ENCODE measurements around the gene FHIT.

Gene FHIT

GRCh38 chr3:60703008-60703407, 548.2 kb downstream of the FHIT start:
- Histone ChIP-seq H3K36me3 (no peaks in the 10 kb centered on the region), H3K4me1 (peaks cover 0 to 6% (median 0%) of the 10 kb centered on the region in 4 donors), H3K4me3 (no peak overlapping the region), H3K9me3 (no peaks in the 10 kb centered on the region), H3K27ac (no peak overlapping the region), H3K27me3 (no peaks in the 10 kb centered on the region)
- no peak for TF ChIP-seq CTCF (IDR thresholded peaks at IDR 0.05)
- intact Hi-C loops (cut with DNase I; ENCODE audit: low total_unique reads): no loop called here
- DNase-seq: no peak

- no peaks in the 10 kb centered on the region for H3K27me3 ChIP-seq
- TF ChIP-seq CTCF (IDR thresholded peaks at IDR 0.05): no peak
- H3K4me3 ChIP-seq: no peak overlapping the region
- DNase-seq: no peak
- H3K27ac ChIP-seq: no peak overlapping the region
- no peaks in the 10 kb centered on the region for H3K4me1 ChIP-seq
- intact Hi-C loops (cut with DNase I; ENCODE audit: low total_unique reads): no loop called here
- H3K36me3 ChIP-seq: no peaks in the 10 kb centered on the region
- H3K9me3 ChIP-seq: no peaks in the 10 kb centered on the region
These were observed 553.1 kb downstream of the FHIT start for GRCh38 chr3:60698117-60698516.

- Histone ChIP-seq H3K9me3 (no peaks in the 10 kb centered on the region), H3K4me1 (no peaks in the 10 kb centered on the region), H3K4me3 (no peak overlapping the region), H3K36me3 (no peaks in the 10 kb centered on the region), H3K27me3 (no peaks in the 10 kb centered on the region), H3K27ac (no peak overlapping the region)
- DNase-seq: no peak
- no peak for TF ChIP-seq CTCF (IDR thresholded peaks at IDR 0.05)
- intact Hi-C loops (cut with DNase I; ENCODE audit: low total_unique reads): no loop called here
These were observed 554.1 kb downstream of the FHIT start for GRCh38 chr3:60697132-60697531.

- H3K4me1 ChIP-seq: no peaks in the 10 kb centered on the region
- H3K27me3 ChIP-seq: no peaks in the 10 kb centered on the region
- TF ChIP-seq CTCF (IDR thresholded peaks at IDR 0.05): no peak
- no peaks in the 10 kb centered on the region for H3K9me3 ChIP-seq
- H3K27ac ChIP-seq: no peak overlapping the region
- intact Hi-C loops (cut with DNase I; ENCODE audit: low total_unique reads): no loop called here
- no peak overlapping the region for H3K4me3 ChIP-seq
- H3K36me3 ChIP-seq: no peaks in the 10 kb centered on the region
- no peak for DNase-seq
These were observed 554.7 kb downstream of the FHIT start for GRCh38 chr3:60696428-60697125.

GRCh38 chr3:60675424-60675823, 575.8 kb downstream of the FHIT start:
- Histone ChIP-seq H3K9me3 (peaks cover 0 to 5% (median 0%) of the 10 kb centered on the region in 3 donors), H3K4me3 (no peak overlapping the region), H3K4me1 (no peaks in the 10 kb centered on the region), H3K27ac (no peak overlapping the region), H3K36me3 (no peaks in the 10 kb centered on the region), H3K27me3 (no peaks in the 10 kb centered on the region)
- DNase-seq: no peak
- TF ChIP-seq CTCF (IDR thresholded peaks at IDR 0.05): no peak
- intact Hi-C loops (cut with DNase I; ENCODE audit: low total_unique reads): no loop called here

GRCh38 chr3:60674870-60675269, 576.4 kb downstream of the FHIT start:
- intact Hi-C loops (cut with DNase I; ENCODE audit: low total_unique reads): no loop called here
- Histone ChIP-seq H3K4me1 (no peaks in the 10 kb centered on the region), H3K4me3 (no peak overlapping the region), H3K36me3 (no peaks in the 10 kb centered on the region), H3K9me3 (peaks cover 0 to 5% (median 0%) of the 10 kb centered on the region in 3 donors), H3K27ac (no peak overlapping the region), H3K27me3 (no peaks in the 10 kb centered on the region)
- no peak for DNase-seq
- no peak for TF ChIP-seq CTCF (IDR thresholded peaks at IDR 0.05)

Data from tibial artery (tissue), 4 donors.